Psoas muscle (tissue), 8 donors: ENCODE results near the gene THAP5. TPM values are rescaled to one million over a fixed set of nuclear protein-coding genes. Genes with fewer than 3 reads are reported as not detected.

Source experiments
- ATAC-seq, 4 donors: fragments of 200-7000 bp; cut with Tn5 transposase; one replicate each; pipeline ENCODE4 v1.9.1; 2020; ENCODE audit warnings: moderate library complexity in 3 of 4, mild to moderate bottlenecking in 2 of 4
- DNase-seq, 2 donors: peaks; one replicate each; pipeline ENCODE4 v3.0.0-alpha.2; 2020
- H3K27ac ChIP-seq: fragments of 200-600 bp; one replicate; pipeline ENCODE4 v1.8.0; 2022
- H3K27me3 ChIP-seq, 3 donors: fragments of 200-600 bp in 1 of 3; one replicate each; pipeline versions ENCODE4 v1.6.1 to v1.8.0; 2013 to 2022; ENCODE audit warnings: low read length in 2 of 3, mild to moderate bottlenecking in 2 of 3, moderate library complexity in 1 of 3; ENCODE audit not compliant: insufficient read depth in 3 of 3
- H3K36me3 ChIP-seq, 2 donors: fragments of 200-600 bp in 1 of 2; one replicate each; pipeline versions ENCODE4 v1.6.1 to v1.8.0; 2013 to 2022; ENCODE audit warnings: low read depth in 1 of 2, mild to moderate bottlenecking in 1 of 2, moderate library complexity in 1 of 2; ENCODE audit not compliant: insufficient read depth in 1 of 2
- H3K4me1 ChIP-seq: fragments of 200-600 bp; one replicate; pipeline ENCODE4 v1.8.0; 2022
- H3K4me3 ChIP-seq: fragments of 200-600 bp; one replicate; pipeline ENCODE4 v1.8.0; 2022; ENCODE audit warnings: mild to moderate bottlenecking
- H3K9me3 ChIP-seq: fragments of 200-600 bp; one replicate; pipeline ENCODE4 v1.8.0; 2022
- WGBS, 3 donors: extraction: QIAGEN DNeasy Blood & Tissue Kit; methylation state at CpG; one replicate each; pipeline versions ENCODE4 v1.1.6 to v1.1.7; 2013; 5-methylcytosine and 5-hydroxymethylcytosine counted together
- intact Hi-C, 2 donors: fragments of 100-400 bp; cut with DNase I; formaldehyde crosslinking; loops; one replicate each; pipeline versions ENCODE4 v1.11.0 to v1.14.2; 2022
- polyA plus RNA-seq, 3 donors: library from polyadenylated mRNA; stranded (reverse); fragments of 200-250 nt; gene quantifications; one replicate each; pipeline ENCODE4 v1.2.3, GENCODE V29; 2013
- total RNA-seq, 4 donors: library from RNA; stranded (reverse); fragmentation: NEBNext Ultra II Directional in 2 of 4; extraction: Animal tissue kit (Norgen Biotek cat#: 25700) in 2 of 4; gene quantifications; one replicate each; pipeline versions ENCODE4 v1.2.1 to v1.2.4, GENCODE V29; 2021 to 2023
- TF ChIP-seq, protein P1 (sequence below): fragments of 200-600 bp; IDR thresholded peaks from one replicate; pipeline ENCODE4 v1.8.0; 2022; ENCODE audit warnings: antibody characterized with exemption
- donor health status: healthy with polysubstance abuse.
- donor health status: DM: no; HTN: no; CAD: no; lungs with moderate emphysema.
- donor health status: Bipolar disorder and iron deficiency.
- donor health status: healthy.
- donor health status: DM: yes; HTN: yes; CAD: no.
- donor health status: DM: no; HTN: no; CAD: no.
- donor health status: DM: no; HTN: no; CAD: no.
- donor health status: DM: yes; HTN: yes; CAD: no.

The THAP5 gene
- total and polyA plus RNA-seq, 7 donors, result 10.2 to 40.3 (median 26.0) TPM

DNA sequence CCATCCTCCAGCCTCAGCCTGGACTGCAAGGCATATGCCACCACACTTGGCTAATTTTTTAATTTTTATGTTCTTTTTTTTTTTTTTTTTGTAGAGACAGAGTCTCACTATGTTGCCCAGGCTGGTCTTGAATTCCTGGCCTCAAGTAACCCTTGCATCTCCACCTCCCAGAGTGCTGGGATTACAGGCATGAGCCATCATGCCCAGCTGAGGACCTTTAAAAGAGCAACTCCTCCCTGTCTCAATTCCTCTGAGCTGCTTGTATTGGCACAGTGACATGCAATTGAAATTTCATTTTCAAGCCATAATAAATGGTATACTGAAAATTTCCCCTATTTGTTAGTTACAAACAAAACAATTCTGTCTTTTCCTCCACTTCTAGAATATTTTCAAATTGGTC, 19.7 kb upstream of the THAP5 start:
- TF ChIP-seq, protein P1, sequence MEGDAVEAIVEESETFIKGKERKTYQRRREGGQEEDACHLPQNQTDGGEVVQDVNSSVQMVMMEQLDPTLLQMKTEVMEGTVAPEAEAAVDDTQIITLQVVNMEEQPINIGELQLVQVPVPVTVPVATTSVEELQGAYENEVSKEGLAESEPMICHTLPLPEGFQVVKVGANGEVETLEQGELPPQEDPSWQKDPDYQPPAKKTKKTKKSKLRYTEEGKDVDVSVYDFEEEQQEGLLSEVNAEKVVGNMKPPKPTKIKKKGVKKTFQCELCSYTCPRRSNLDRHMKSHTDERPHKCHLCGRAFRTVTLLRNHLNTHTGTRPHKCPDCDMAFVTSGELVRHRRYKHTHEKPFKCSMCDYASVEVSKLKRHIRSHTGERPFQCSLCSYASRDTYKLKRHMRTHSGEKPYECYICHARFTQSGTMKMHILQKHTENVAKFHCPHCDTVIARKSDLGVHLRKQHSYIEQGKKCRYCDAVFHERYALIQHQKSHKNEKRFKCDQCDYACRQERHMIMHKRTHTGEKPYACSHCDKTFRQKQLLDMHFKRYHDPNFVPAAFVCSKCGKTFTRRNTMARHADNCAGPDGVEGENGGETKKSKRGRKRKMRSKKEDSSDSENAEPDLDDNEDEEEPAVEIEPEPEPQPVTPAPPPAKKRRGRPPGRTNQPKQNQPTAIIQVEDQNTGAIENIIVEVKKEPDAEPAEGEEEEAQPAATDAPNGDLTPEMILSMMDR, result no peak
- DNase-seq, result no peak
- Histone ChIP-seq H3K27ac (no peak overlapping the region), H3K27me3 (no peaks in the 10 kb centered on the region), H3K4me3 (no peak overlapping the region), H3K4me1 (no peaks in the 10 kb centered on the region), H3K36me3 (no peaks in the 10 kb centered on the region), H3K9me3 (no peaks in the 10 kb centered on the region)
- intact Hi-C loops, result no loop called here
- ATAC-seq, result no peak

- Histone ChIP-seq H3K9me3 (no peaks in the 10 kb centered on the region), H3K4me3 (no peak overlapping the region), H3K27me3 (no peaks in the 10 kb centered on the region), H3K4me1 (no peaks in the 10 kb centered on the region), H3K36me3 (no peaks in the 10 kb centered on the region), H3K27ac (no peak overlapping the region)
- DNase-seq, result no peak
- TF ChIP-seq, protein P1, result no peak
- 82 to 92% (median 88%) methylated on average over 2 of the region's 3 CpGs for WGBS, 3 donors
- intact Hi-C loops, result no loop called here
- ATAC-seq, result no peak
Measured at GRCh38 chr7:108586274-108586710, 16.8 kb upstream of the THAP5 start.

DNA sequence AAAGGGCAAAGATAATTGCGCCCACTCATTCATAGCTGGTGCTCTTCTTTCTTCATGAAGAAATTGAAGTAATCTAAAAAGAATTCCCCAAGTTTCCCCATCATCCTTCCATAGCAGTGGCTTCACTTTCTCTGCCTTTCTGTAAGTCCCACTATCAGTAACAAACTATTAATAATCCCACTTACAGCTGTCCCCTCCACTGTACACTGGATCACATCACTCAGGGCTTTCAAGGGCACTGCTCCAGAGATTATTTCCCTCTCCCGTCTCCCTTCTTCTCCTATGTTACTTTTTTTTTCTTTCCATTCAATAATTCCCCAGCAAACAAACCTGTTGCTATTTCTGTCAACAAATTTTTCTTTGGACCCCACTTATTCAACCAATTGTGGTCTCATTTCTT, 16.3 kb upstream of the THAP5 start:
- no peaks in the 10 kb centered on the region for H3K9me3 ChIP-seq
- H3K36me3 ChIP-seq, result no peaks in the 10 kb centered on the region
- H3K27me3 ChIP-seq, result no peaks in the 10 kb centered on the region
- intact Hi-C loops, result no loop called here
- WGBS, 3 donors, result 62 to 71% (median 65%) methylated on average over 2 of the region's 2 CpGs
- TF ChIP-seq, protein P1, result no peak
- no peaks in the 10 kb centered on the region for H3K4me1 ChIP-seq
- no peak overlapping the region for H3K4me3 ChIP-seq
- no peak for DNase-seq
- no peak for ATAC-seq
- no peak overlapping the region for H3K27ac ChIP-seq

- TF ChIP-seq, protein P1, result no peak
- Histone ChIP-seq H3K27me3 (no peaks in the 10 kb centered on the region), H3K4me3 (no peak overlapping the region), H3K36me3 (peaks cover 0 to 6% of the 10 kb centered on the region in 2 donors), H3K27ac (no peak overlapping the region), H3K4me1 (no peaks in the 10 kb centered on the region), H3K9me3 (no peaks in the 10 kb centered on the region)
- 85 to 89% (median 87%) methylated on average over 1 of the region's 1 CpG for WGBS, 3 donors
- no peak for DNase-seq
- ATAC-seq, result no peak
- intact Hi-C loops, result no loop called here
Measured at GRCh38 chr7:108584211-108584610, 14.7 kb upstream of the THAP5 start.

GRCh38 chr7:108581655-108582491, 12.4 kb upstream of the THAP5 start:
- Histone ChIP-seq H3K4me1 (no peaks in the 10 kb centered on the region), H3K36me3 (peaks cover 0 to 10% of the 10 kb centered on the region in 2 donors), H3K27me3 (no peaks in the 10 kb centered on the region), H3K27ac (no peak overlapping the region), H3K9me3 (no peaks in the 10 kb centered on the region), H3K4me3 (no peak overlapping the region)
- intact Hi-C loops, result no loop called here
- DNase-seq (no peak), ATAC-seq (no peak)
- 46 to 51% (median 46%) methylated on average over 4 of the region's 4 CpGs for WGBS, 3 donors
- TF ChIP-seq, protein P1, result no peak
